OCI-LY3 (cell line): Measurements from ENCODE around the gene C1QL2.

Experiments
- H2AFZ ChIP-seq: fragments of 200-600, 300-600 bp; shearing (Covaris generic); 2 replicates; pipeline ENCODE4 v1.6.0; 2014; ENCODE audit warnings: antibody characterized with exemption, low read depth, low read length
- H3K27ac ChIP-seq: fragments of 200-600, 300-600 bp; sonication (generic); 2 replicates; pipeline ENCODE4 v1.5.1; 2014; ENCODE audit warnings: mild to moderate bottlenecking, low read length, moderate library complexity, mixed read lengths
- H3K27me3 ChIP-seq: fragments of 200-600, 300-600 bp; sonication (generic); 2 replicates; pipeline ENCODE4 v1.6.1; 2014; ENCODE audit warnings: low read depth, low read length, mixed read lengths
- H3K36me3 ChIP-seq: fragments of 200-600, 300-600 bp; sonication (generic); replicated peaks from 2 replicates; pipeline ENCODE3; 2014; ENCODE audit warnings: low read depth, low read length, mixed read lengths
- H3K4me1 ChIP-seq: fragments of 300-600, 200-600 bp; sonication (generic); 2 replicates; pipeline ENCODE4 v1.6.1; 2014; ENCODE audit warnings: low read length, mixed read lengths
- H3K4me2 ChIP-seq: fragments of 200-600, 300-600 bp; sonication (generic); 2 replicates; pipeline ENCODE4 v1.6.1; 2014; ENCODE audit warnings: low read length, mixed read lengths
- H3K4me3 ChIP-seq: fragments of 300-600, 200-600 bp; sonication (generic); 2 replicates; pipeline ENCODE4 v1.5.1; 2014; ENCODE audit warnings: antibody characterized with exemption, mild to moderate bottlenecking, low read length, moderate library complexity
- H3K79me2 ChIP-seq: fragments of 300-600, 200-600 bp; shearing (Covaris generic); 2 replicates; pipeline ENCODE4 v1.6.1; 2014; ENCODE audit warnings: mild to moderate bottlenecking, low read length, mixed read lengths
- H3K9ac ChIP-seq: fragments of 300-600, 200-600 bp; shearing (Covaris generic); 2 replicates; pipeline ENCODE4 v1.6.0; 2014; ENCODE audit warnings: mild to moderate bottlenecking, low read length, moderate library complexity
- H3K9me3 ChIP-seq: fragments of 200-600, 300-600 bp; shearing (Covaris generic); 2 replicates; pipeline ENCODE4 v1.6.1; 2014; ENCODE audit warnings: low read length, mixed read lengths; ENCODE audit not compliant: insufficient read depth
- H4K20me1 ChIP-seq: fragments of 200-600, 300-600 bp; sonication (generic); 2 replicates; pipeline ENCODE4 v1.6.1; 2016; ENCODE audit warnings: low read length, mixed read lengths; ENCODE audit not compliant: insufficient read depth
- EZH2phosphoT487 ChIP-seq: fragments of 200-600 bp; shearing (Covaris generic); IDR thresholded peaks from 2 replicates; pipeline ENCODE4 v1.6.1; 2018; ENCODE audit warnings: antibody characterized with exemption, mixed run types, low read depth
- TF ChIP-seq, protein P1 (sequence below): fragments of 200-600, 300-600 bp; sonication (generic); IDR thresholded peaks from 2 replicates; pipeline ENCODE4 v1.5.1; 2014; ENCODE audit warnings: antibody characterized with exemption, low read length, low read depth

Gene C1QL2

DNA sequence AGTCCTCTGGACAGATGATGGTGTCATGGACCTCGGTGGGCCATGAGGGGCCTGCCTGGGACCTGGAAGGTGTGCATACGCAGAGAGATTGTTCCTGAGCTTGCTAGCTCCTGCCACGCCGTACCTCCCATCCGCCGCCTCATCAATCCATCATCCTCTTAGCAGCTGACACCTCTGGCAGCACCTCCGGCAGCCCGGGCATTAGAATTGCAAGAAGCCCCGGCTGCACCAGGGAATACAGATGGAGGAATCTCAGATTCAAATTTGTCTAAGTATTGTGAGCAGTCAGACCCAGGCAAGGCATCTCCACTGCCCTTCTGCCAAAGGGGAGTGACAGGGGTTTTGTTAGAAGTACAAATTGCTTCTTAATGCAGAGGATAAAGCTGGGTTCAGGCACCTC lies 4.5 kb downstream of the C1QL2 start:
- no peak overlapping the region for H3K27ac ChIP-seq
- H3K4me3 ChIP-seq: no peak overlapping the region
- no peak overlapping the region for H3K4me2 ChIP-seq
- H4K20me1 ChIP-seq: no peaks in the 10 kb centered on the region
- H3K9me3 ChIP-seq: no peaks in the 10 kb centered on the region
- no peaks in the 10 kb centered on the region; the same call in 1 of the 2 replicates for H3K27me3 ChIP-seq
- TF ChIP-seq EZH2phosphoT487: no peak
- TF ChIP-seq, protein P1, sequence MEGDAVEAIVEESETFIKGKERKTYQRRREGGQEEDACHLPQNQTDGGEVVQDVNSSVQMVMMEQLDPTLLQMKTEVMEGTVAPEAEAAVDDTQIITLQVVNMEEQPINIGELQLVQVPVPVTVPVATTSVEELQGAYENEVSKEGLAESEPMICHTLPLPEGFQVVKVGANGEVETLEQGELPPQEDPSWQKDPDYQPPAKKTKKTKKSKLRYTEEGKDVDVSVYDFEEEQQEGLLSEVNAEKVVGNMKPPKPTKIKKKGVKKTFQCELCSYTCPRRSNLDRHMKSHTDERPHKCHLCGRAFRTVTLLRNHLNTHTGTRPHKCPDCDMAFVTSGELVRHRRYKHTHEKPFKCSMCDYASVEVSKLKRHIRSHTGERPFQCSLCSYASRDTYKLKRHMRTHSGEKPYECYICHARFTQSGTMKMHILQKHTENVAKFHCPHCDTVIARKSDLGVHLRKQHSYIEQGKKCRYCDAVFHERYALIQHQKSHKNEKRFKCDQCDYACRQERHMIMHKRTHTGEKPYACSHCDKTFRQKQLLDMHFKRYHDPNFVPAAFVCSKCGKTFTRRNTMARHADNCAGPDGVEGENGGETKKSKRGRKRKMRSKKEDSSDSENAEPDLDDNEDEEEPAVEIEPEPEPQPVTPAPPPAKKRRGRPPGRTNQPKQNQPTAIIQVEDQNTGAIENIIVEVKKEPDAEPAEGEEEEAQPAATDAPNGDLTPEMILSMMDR: no peak
- no peaks in the 10 kb centered on the region for H3K36me3 ChIP-seq
- H3K4me1 ChIP-seq: no peaks in the 10 kb centered on the region
- H2AFZ ChIP-seq: no peak overlapping the region
- no peak overlapping the region for H3K9ac ChIP-seq
- H3K79me2 ChIP-seq: no peaks in the 10 kb centered on the region

DNA sequence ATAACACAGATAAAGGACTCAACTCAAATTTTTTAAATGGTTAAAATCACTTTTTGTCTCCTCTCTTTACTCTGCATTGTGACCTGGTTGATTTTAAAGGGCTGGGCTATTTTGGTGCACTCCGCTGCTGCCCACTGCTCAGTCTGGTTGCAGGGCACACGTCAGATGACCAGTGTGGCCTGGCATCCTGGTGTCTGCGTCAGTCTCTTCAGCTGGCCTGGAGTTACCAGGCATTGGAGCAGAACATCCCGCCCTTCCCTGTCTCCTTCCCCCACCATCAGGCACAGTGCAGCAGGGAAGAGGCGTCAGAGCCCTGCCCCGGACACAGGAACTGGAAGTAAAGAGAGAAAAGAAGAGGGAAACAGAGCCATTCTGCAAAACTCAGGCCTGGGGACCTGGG lies 8.9 kb downstream of the C1QL2 start:
- no peak for TF ChIP-seq EZH2phosphoT487
- TF ChIP-seq, protein P1: no peak
- no peak overlapping the region for H3K27ac ChIP-seq
- no peak overlapping the region for H2AFZ ChIP-seq
- H3K79me2 ChIP-seq: no peaks in the 10 kb centered on the region
- no peak overlapping the region for H3K9ac ChIP-seq
- no peak overlapping the region for H3K4me2 ChIP-seq
- no peaks in the 10 kb centered on the region for H3K4me1 ChIP-seq
- H3K36me3 ChIP-seq: no peaks in the 10 kb centered on the region
- H3K27me3 ChIP-seq: no peaks in the 10 kb centered on the region; the same call in 1 of the 2 replicates
- no peak overlapping the region for H3K4me3 ChIP-seq
- H3K9me3 ChIP-seq: no peaks in the 10 kb centered on the region
- H4K20me1 ChIP-seq: no peaks in the 10 kb centered on the region

GRCh38 chr2:119147776-119148715 lies 10.5 kb downstream of the C1QL2 start:
- TF ChIP-seq, protein P1: no peak
- no peak for TF ChIP-seq EZH2phosphoT487
- H3K9me3 ChIP-seq: no peaks in the 10 kb centered on the region
- no peak overlapping the region for H3K27ac ChIP-seq
- no peak overlapping the region for H3K9ac ChIP-seq
- no peaks in the 10 kb centered on the region; the same call in 1 of the 2 replicates for H3K27me3 ChIP-seq
- no peak overlapping the region for H3K4me3 ChIP-seq
- no peaks in the 10 kb centered on the region for H3K4me1 ChIP-seq
- no peaks in the 10 kb centered on the region for H3K36me3 ChIP-seq
- H2AFZ ChIP-seq: no peak overlapping the region
- no peak overlapping the region for H3K4me2 ChIP-seq
- no peaks in the 10 kb centered on the region for H3K79me2 ChIP-seq
- no peaks in the 10 kb centered on the region for H4K20me1 ChIP-seq

- TF ChIP-seq, protein P1: no peak
- TF ChIP-seq EZH2phosphoT487: no peak
- no peaks in the 10 kb centered on the region for H3K9me3 ChIP-seq
- no peak overlapping the region for H3K27ac ChIP-seq
- H3K4me2 ChIP-seq: no peak overlapping the region
- no peaks in the 10 kb centered on the region for H3K4me1 ChIP-seq
- H3K79me2 ChIP-seq: no peaks in the 10 kb centered on the region
- no peaks in the 10 kb centered on the region for H3K27me3 ChIP-seq
- no peak overlapping the region for H2AFZ ChIP-seq
- no peaks in the 10 kb centered on the region for H4K20me1 ChIP-seq
- no peaks in the 10 kb centered on the region for H3K36me3 ChIP-seq
- H3K9ac ChIP-seq: no peak overlapping the region
- H3K4me3 ChIP-seq: no peak overlapping the region
Measured at GRCh38 chr2:119144806-119145205, 13.7 kb downstream of the C1QL2 start.
